HG03460 (cell line): ENCODE measurements around the gene GOLT1A.

ENCODE experiments used
- ATAC-seq: cut with Tn5 transposase; IDR thresholded peaks from one replicate; pipeline ENCODE4 v1.9.1; 2021; ENCODE audit not compliant: unreplicated experiment

Gene GOLT1A

DNA sequence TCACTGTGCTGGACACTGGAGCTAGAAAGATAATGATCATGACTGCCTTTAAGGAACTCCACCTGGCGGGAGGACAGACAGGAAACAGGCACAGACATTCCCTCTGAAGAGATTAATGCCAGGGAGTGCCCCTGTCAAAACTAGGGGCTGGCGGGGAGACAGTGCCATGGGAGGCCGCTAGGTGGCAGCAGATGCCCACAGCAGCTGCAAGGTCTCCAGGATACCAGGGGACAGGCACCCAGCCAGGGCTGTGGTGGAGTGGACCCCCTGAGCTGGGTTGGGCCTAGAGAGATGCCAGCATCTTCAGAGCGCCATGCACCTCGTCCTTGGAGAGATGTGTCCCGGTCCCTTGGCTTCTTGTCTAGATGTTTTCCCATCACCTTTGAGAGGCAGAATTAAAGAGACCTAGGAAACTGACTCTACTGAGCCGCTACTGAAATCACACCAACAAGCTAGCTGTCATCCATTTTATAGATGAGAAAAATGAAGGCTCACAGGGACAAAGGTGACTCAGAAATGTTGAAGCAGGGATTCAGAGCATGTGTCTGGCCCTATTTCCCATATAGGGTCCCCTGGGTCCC lies 51.2 kb downstream of the GOLT1A start:
- ATAC-seq = no peak

DNA sequence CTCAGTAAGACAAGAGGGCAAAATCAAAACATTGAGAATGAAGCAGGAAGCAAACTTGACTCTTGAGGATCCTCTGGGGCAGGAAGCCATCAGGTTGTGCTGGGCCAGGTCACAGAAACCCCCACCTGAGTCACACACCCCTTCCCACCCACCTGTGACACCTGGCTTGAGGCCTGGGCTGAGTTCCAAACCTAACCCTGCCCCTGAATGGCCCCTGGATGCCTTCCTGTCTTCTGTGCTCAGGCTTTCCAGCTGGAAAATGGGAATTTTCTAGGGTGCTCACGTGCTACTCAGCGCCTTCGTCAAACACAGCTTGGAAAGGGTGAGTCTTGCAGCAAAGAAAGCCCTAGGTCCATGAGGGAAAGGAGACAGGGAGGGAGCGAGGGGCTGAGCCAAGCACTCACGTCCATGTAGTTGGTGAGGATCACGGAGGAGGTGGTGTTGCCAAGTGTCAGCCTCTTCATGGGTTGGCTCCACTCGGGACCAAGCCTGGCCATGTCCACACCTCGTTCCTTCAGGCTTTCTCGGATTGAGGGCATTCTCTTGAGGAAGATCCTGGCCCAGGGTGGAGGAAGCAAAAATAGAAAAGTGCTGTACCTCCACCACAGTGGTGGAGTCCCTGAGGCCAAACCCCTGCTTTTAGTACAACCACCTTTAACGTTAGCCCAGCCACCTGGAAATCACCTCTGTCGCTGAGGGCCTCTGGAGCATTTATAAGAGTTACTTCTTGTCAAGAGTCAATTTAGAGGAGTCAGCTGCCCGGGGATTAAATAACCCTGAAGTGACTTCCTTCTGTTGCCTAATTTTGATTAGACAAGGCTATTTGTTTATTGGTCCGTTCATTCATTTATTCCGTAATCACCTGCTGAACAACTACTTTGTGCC lies 51.9 kb downstream of the GOLT1A start:
- no peak for ATAC-seq

DNA sequence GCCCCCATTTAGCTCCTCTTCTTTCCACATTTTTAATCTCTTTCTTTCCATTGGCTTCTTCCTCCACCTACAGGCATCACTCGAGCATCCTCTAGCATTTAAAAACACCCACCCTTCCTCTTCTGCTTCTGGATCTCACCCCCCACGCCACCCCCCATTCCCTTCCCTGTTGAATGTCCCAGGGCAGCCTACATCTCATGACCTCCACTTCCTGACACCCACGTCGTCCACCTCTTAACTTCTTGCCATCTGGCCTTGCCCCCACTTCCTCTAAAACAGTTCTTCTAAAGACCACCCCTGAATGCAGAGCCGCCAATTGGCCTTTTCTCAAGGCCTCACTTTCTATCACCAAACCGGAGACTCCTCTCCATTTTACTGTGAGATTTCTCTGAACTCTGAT lies 55.8 kb downstream of the GOLT1A start:
- no peak for ATAC-seq

DNA sequence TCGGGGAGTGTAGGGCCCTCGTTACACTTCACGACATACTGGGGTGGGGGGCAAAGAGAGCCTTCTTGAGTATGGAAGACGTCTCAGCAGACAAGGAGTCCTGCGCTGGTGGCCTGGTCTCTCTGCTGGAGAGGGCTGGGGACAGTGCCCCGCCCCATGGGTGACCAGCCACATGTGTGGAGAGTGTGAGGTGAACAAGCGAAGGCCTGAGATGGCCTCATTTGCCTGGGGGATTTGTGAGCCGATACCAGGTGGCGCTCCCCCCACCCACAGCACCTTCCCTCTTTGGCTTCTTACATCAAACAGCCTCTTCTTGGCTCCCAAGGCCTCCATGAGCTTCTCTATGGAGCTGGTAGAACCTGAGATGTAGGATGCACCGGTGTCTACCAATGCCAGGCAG lies 57.9 kb downstream of the GOLT1A start:
- no peak for ATAC-seq

DNA sequence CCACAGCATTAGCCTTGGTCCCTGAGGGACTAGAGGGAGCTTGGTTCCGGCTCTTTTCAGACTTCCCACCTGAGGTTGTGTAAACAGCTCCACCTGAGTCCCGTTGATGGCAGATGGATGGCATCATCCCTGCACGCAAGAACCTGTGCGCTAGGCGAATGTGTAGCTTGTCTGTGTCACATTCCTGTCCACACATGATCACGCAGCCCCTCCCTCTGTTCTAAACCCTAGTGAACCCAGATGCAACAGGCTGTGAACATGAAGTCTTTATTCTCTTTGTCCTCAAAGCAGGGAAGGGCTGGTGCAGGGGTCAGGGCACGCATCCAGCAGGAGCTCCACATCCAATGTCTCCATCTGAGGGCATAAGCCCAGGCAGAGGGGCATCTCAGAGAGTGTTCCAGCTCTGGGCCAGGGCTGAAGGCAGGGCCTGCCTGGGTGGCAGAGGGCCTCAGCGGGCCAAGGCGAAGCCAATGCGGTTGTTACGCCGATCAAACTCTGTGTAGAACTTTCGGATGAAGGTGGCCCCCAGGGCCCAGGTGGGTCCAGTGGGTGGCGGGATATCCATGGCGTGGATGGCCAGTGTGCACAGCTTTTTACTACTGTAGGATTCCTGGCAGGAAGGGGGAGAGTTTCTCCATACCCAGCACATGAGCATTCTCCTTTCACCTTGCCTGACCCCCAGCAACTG lies 59.1 kb downstream of the GOLT1A start:
- no peak for ATAC-seq

DNA sequence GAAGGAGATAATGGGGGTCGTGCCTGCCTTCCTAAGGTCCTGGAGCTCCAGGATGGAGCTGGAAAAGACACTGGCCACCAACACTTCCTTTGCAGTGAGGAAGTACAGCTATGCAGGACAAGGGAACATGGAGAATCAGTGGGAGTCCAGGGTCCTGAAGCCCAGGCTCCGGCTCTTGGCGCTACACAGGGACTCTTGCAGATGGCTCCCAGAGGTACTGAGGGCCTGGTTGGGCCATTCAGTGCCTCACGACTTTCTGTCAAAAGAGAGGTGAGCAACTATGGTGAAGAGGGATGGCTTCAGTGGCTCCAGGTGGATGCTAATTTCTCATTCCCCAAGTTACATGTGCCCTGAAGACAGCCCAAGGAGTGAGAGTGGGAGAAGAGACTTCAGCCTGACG lies 60.1 kb downstream of the GOLT1A start:
- ATAC-seq = no peak

DNA sequence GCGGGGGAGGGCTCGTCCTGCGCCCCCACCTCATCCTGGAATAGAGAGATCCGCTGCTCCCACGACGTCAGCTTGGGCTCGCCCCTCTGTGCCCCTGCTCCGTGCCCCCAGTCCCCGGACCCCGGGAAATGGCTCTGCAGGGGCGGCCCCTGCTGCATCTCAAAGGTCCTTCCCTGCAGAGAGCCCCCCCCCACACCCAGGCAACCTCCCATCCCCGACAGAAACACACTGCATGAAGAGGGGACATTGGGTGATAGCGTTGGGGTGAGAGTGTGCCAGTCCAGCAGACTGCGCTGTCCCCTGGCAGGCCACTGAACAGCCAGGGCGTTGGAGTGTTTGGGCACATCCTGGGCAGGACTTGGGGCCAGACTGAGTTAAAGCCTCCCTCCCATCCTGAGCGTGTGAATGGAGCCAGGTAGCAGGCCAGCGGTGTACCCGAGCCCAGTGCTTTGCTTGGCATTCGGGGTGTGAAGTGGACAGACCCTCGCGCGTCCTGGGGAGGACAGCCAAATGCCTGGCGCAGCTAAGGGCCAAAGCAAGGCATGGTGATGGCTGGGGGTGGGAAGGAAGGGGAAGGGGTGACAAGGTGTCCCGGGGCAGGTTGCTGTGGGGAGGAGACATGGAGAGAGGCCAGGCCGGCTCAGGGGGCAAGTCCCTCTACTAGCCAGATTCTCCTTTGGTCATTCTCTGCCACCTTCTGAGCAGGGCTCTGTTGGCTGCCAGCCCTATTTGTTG lies 61.3 kb downstream of the GOLT1A start:
- ATAC-seq = no peak

DNA sequence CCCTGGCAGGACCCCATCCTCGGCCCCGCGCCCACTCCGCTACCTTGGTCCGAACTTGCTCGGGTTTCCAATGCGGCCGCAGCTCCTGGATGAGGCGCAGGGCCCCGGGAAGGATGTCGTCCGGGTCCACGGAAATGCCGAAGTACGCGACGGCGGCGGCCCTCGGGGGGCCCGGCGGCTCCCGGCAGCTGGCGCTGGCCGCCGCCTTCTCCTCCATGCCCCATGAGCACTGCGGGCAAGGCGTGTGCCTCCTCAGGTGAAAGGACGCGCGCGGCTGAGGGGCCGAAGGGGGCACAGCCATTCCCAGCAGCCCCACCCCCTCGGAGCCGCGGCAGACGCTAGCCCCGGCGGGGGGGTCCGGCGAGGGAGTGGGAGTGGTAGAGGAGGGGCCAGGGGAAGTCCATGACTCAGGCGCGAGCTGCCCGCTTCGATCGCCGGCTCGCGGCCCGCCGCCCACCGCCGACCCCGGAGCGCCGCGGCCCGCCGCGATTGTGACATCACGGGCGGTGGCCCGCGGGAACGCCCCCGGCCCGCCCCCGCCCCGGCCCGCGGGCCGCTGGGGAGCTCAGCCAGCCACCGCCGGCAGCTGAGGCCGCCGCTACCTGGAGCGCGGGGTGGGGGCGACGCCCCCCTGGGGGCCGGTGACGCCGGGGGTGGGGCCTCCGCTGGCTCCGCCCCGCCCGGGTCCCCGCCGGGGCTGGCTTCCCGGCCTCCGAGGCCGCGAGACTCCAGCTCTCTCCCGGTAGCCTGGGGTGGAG lies 62.1 kb downstream of the GOLT1A start, which contains the start of gene ETNK2:
Gene ETNK2, minus strand, starts transcription at position 493 of the 758 bp plus-strand sequence. Its CDS starts 192 bp downstream, at position 301.
- ATAC-seq = no peak

DNA sequence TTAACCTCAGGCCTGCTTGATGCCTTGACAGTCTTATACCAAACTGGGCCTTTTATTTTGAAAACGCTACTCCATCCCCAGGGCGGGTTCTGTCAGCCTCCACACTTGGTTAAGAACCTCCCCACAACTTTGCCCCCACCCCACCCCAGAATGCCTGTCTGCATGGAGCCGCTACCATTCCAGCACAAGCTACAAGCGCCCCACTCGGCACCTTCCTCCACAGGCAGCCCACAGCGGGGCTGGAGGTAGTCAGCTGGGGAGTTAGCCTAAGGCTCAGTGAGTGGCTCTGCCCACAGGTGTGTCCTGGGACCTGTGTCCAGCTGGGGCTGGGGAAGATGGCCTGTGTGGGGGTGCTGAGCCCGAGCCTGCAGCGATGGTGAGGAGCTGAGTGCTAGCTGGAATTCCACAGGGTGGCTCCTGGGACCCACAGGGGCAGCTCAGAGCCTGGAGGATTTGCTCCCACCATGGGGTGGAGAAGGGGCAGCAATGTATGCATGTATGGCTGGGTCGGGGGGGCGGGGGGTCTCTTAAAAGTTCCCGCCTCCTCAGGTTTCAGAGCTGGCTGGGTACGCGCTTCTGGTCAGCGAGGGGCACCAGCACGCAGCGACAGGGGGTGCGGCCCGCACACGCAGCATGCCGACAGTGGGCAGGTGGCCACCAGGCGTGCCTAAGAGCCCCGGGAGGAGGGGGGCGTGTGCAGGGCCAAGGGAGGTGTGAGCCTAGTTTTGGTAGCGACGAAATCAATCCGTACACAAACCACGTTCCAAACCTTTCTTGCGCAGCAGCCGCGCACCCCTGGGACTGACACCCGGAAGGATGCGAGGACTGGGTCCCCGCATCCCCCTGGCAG lies 62.9 kb downstream of the GOLT1A start:
- no peak for ATAC-seq

DNA sequence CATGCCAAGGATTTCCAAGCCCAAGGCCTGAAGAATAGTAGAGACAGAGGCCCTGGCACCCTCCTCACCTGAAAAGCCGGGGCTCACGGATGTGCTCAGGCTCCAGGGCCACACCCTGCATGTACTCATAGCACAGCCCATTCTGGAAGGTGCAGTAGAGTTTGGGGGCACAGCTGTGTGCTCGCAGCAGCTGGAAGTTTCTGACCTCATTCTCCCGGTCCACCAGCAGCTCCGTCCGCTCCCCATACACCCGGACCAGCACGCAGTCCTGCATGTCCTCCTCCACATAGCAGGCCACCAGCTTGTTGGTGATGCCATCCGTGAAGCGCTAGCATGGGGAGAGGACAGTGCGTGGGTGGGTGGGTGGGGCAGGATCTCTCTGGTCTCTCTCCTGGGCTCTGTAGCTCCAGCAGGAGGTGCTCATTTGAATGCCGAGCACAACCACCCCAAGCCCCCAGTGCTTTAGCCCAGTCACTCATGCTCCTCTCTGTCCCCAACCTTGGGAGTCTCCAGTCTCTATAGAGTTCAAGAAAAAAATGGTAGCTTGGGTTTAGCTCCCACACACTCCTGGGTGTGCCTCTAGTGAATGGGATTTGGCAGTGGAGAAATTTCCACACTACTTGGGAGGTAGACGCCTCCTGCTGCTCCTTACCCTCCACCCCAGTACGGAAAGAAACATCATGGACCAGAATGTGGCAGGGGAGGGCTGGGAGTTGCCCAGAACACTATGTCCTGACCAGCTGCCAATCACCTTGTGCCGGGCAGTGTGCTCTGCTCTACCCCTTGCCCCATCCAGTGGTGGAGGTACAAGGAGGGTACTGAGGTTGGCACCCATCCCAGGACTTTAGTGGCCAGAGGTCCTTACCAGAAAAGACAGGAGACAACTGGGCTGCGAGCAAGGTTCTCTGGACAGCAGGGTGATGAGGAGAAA lies 63.9 kb downstream of the GOLT1A start:
- ATAC-seq = no peak

DNA sequence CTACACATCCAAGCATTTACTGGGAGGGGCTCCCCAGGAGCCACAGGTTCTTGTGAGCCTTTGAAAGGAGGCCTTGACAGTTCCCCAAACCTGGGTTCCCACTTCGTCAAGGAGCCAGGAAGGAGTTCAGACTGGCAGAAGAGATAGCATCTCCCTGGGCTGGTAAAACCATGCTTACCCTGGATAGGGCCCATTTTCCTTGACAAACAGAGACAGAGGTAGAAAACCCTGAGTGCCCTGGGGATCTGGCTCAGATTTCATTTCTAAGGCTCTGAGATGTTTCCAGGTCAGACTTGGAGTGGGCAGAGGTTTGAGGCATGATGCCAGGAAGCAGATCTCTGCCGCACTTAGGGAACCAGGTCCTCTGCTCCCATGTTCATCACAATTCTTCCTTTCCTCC lies 64.7 kb downstream of the GOLT1A start:
- ATAC-seq = no peak
